ENCODE results near the gene TLR6. TPM values are rescaled to one million over a fixed set of nuclear protein-coding genes. Genes with fewer than 3 reads are reported as not detected.

Gene TLR6
- total RNA-seq, 1 donor from 2014 or later: not detected

DNA sequence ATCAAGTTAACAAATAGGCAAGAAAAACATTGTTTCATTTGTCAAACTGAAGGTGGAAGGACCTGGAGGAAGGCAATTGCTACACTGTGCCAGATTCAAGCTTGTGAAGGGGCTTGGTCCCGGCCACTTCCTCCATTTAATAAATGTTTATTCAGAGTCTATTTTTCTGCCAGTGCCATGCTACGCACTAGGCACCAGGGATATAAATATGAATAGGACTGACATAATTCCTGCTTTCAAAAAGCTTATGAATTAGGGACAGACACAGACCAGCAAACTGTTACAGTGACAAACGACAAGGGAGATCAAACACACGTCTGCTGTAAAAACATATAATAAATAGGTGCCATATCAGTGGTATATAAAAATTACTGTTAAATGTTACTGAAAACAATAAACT lies 571 bp downstream of the TLR6 start:
- peaks cover 2% of the 10 kb centered on the region for H3K9me3 Mint-ChIP-seq (ENCODE audit: unreplicated experiment)
- H3K27ac Mint-ChIP-seq (ENCODE audit: unreplicated experiment): no peak overlapping the region
- H3K36me3 Mint-ChIP-seq (ENCODE audit: unreplicated experiment): no peaks in the 10 kb centered on the region
- peaks cover 2% of the 10 kb centered on the region for H3K27me3 Mint-ChIP-seq (ENCODE audit: unreplicated experiment)
- TF ChIP-seq, protein P1, sequence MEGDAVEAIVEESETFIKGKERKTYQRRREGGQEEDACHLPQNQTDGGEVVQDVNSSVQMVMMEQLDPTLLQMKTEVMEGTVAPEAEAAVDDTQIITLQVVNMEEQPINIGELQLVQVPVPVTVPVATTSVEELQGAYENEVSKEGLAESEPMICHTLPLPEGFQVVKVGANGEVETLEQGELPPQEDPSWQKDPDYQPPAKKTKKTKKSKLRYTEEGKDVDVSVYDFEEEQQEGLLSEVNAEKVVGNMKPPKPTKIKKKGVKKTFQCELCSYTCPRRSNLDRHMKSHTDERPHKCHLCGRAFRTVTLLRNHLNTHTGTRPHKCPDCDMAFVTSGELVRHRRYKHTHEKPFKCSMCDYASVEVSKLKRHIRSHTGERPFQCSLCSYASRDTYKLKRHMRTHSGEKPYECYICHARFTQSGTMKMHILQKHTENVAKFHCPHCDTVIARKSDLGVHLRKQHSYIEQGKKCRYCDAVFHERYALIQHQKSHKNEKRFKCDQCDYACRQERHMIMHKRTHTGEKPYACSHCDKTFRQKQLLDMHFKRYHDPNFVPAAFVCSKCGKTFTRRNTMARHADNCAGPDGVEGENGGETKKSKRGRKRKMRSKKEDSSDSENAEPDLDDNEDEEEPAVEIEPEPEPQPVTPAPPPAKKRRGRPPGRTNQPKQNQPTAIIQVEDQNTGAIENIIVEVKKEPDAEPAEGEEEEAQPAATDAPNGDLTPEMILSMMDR (IDR thresholded peaks at IDR 0.05; ENCODE audit: partially characterized antibody, unreplicated experiment): no peak
- H3K4me1 Mint-ChIP-seq (ENCODE audit: low read depth, unreplicated experiment): no peaks in the 10 kb centered on the region
- DNase-seq: no peak
- H3K4me3 Mint-ChIP-seq (ENCODE audit: unreplicated experiment): no peak overlapping the region

DNA sequence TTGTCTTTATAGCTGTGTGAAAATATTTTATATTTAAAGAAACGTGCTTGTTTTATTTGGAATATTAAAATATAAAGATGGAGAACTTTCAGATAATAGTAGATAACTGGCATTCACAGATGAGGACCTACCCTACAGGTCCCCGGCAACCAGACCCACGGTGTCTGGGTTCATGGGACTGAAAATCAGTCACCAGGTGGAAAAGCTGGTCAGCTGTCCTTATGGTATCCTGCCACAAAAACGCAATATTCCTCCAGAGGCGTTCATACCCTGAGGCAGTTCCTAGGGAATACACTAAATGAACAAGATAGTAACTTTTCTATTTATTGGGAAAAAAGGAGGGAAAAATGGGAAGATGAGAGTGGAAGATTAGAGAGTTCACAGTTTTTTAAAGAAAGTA lies 1.2 kb downstream of the TLR6 start:
- H3K4me1 Mint-ChIP-seq (ENCODE audit: low read depth, unreplicated experiment): no peaks in the 10 kb centered on the region
- H3K9me3 Mint-ChIP-seq (ENCODE audit: unreplicated experiment): peaks cover 2% of the 10 kb centered on the region
- no peak overlapping the region for H3K4me3 Mint-ChIP-seq (ENCODE audit: unreplicated experiment)
- H3K27ac Mint-ChIP-seq (ENCODE audit: unreplicated experiment): no peak overlapping the region
- TF ChIP-seq, protein P1 (IDR thresholded peaks at IDR 0.05; ENCODE audit: partially characterized antibody, unreplicated experiment): no peak
- H3K36me3 Mint-ChIP-seq (ENCODE audit: unreplicated experiment): no peaks in the 10 kb centered on the region
- no peak for DNase-seq
- no peaks in the 10 kb centered on the region for H3K27me3 Mint-ChIP-seq (ENCODE audit: unreplicated experiment)

DNA sequence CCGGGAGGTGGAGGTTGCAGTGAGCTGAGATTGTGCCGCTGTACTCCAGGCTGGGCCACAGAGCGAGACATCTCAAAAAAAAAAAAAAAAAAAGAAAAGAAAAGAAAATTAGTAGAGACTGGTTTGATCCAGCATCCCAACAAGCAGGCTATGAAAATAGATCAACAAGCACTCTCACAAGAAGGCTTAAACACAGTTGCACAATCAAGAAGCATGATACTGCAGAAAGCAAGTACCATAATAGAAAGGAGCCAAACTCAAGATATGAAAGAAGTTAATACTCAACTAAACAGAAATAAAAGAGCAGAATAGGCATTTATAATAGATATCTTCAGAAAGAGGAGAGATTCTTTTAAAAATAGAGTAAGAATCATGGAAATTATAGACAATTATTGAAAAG lies 10.6 kb downstream of the TLR6 start:
- Mint-ChIP-seq H3K27me3 (ENCODE audit: unreplicated experiment) (no peaks in the 10 kb centered on the region), H3K27ac (ENCODE audit: unreplicated experiment) (no peak overlapping the region), H3K4me3 (ENCODE audit: unreplicated experiment) (no peak overlapping the region), H3K9me3 (ENCODE audit: unreplicated experiment) (peaks cover 2% of the 10 kb centered on the region), H3K36me3 (ENCODE audit: unreplicated experiment) (no peaks in the 10 kb centered on the region), H3K4me1 (ENCODE audit: low read depth, unreplicated experiment) (no peaks in the 10 kb centered on the region)
- DNase-seq: no peak
- TF ChIP-seq, protein P1 (IDR thresholded peaks at IDR 0.05; ENCODE audit: partially characterized antibody, unreplicated experiment): no peak

DNA sequence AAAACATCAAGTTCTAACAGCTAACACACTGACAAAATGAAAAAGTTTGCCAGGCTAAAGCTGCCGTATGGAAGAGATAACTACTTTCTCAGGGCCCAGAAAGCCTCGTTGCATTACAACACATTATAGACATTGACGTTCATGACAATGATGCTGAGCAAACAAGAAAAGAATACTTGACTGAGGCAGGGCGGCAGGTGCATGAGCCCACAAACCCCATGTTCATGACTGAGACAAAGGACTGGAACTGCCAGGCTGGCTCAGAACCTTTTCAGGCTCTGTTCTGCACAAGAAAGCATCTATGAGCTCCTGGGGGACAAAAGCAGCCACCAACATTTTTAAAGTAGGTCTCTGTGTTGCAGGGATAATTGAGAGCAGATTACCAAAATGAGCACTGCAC lies 13.6 kb downstream of the TLR6 start:
- TF ChIP-seq, protein P1 (IDR thresholded peaks at IDR 0.05; ENCODE audit: partially characterized antibody, unreplicated experiment): no peak
- Mint-ChIP-seq H3K4me3 (ENCODE audit: unreplicated experiment) (no peak overlapping the region), H3K27me3 (ENCODE audit: unreplicated experiment) (no peaks in the 10 kb centered on the region), H3K4me1 (ENCODE audit: low read depth, unreplicated experiment) (no peaks in the 10 kb centered on the region), H3K27ac (ENCODE audit: unreplicated experiment) (no peak overlapping the region), H3K9me3 (ENCODE audit: unreplicated experiment) (no peaks in the 10 kb centered on the region), H3K36me3 (ENCODE audit: unreplicated experiment) (no peaks in the 10 kb centered on the region)
- DNase-seq: no peak

DNA sequence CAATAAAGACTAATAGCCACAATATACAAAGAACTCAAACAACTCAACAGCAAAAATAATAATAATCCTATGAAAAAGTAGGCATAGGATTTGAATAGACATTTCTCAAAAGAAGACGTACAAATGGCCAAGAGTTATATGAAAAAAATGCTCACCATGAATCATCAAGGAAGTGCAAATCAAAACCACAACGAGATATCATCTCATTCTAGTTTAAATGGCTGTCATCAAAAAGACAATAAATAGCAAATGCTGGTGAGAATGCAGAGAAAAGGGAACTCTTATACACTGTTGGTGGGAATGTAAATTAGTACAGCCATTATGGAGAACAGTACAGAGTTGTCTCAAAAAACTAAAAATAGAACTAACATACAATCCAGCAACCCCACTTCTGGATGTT lies 18.8 kb downstream of the TLR6 start:
- no peak for DNase-seq
- Mint-ChIP-seq H3K36me3 (ENCODE audit: unreplicated experiment) (peaks cover 5% of the 10 kb centered on the region), H3K9me3 (ENCODE audit: unreplicated experiment) (no peaks in the 10 kb centered on the region), H3K27ac (ENCODE audit: unreplicated experiment) (no peak overlapping the region), H3K27me3 (ENCODE audit: unreplicated experiment) (no peaks in the 10 kb centered on the region), H3K4me3 (ENCODE audit: unreplicated experiment) (no peak overlapping the region), H3K4me1 (ENCODE audit: low read depth, unreplicated experiment) (no peaks in the 10 kb centered on the region)
- TF ChIP-seq, protein P1 (IDR thresholded peaks at IDR 0.05; ENCODE audit: partially characterized antibody, unreplicated experiment): no peak

Measured in glutamatergic neuron (in vitro differentiated cells).